ENCODE results near the gene PLEKHJ1.

Gene PLEKHJ1

DNA sequence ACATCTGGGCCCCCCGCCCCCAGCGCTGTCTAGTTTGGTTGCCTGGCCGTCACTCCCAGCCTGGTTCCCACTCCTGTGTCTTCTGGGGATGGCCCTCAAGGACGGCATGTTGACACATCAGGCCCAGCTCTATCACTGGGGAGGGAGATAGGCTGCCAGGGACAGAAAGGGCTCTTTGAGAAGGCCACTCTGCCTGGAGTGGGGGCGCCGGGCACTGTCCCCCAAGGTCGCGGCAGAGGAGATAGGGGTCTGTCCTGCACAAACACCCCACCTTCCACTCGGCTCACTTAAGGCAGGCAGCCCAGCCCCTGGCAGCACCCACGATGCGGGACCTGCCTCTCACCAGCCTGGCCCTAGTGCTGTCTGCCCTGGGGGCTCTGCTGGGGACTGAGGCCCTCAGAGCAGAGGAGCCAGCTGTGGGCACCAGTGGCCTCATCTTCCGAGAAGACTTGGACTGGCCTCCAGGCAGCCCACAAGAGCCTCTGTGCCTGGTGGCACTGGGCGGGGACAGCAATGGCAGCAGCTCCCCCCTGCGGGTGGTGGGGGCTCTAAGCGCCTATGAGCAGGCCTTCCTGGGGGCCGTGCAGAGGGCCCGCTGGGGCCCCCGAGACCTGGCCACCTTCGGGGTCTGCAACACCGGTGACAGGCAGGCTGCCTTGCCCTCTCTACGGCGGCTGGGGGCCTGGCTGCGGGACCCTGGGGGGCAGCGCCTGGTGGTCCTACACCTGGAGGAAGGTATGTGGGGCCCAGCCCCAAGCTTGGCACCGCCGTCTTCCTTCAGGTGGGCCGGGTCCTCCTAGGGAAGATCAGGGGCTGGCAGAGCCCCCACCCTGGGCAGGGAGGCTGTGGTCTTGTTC lies 13.1 kb upstream of the PLEKHJ1 start, which contains the start of gene AMH:
AMH (plus strand) TSS at position 314 of the 857 bp plus-strand sequence; CDS start at position 324, 10 bp downstream.
- DNase-seq: no peak

- DNase-seq: no peak
Measured at GRCh38 chr19:2248136-2249009, 12.2 kb upstream of the PLEKHJ1 start.

DNA sequence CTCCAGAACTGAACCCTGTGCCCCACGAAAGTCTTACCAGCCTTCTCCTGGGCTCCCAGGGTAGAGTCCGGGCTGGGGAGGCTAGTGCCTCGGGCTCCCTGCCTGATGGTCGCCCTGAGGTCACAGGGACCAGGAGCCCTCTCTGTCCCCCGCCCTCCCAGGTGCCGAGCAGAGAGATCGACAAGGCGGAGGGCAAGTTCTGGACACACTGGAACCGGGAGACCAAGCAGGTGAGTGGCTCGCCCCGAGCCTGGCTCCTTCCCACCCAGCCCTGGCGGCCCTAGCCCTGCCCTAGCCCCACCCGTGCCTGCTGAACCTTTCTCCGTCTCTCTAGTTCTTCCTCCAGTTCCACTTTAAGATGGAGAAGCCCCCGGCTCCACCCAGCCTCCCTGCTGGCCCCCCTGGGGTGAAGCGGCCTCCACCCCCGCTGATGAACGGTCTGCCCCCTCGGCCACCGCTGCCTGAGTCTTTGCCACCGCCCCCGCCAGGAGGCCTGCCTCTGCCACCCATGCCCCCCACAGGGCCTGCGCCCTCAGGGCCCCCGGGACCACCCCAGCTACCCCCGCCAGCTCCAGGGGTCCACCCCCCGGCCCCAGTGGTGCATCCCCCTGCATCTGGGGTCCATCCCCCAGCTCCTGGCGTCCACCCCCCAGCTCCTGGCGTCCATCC lies 11.4 kb upstream of the PLEKHJ1 start:
- no peak for DNase-seq

DNA sequence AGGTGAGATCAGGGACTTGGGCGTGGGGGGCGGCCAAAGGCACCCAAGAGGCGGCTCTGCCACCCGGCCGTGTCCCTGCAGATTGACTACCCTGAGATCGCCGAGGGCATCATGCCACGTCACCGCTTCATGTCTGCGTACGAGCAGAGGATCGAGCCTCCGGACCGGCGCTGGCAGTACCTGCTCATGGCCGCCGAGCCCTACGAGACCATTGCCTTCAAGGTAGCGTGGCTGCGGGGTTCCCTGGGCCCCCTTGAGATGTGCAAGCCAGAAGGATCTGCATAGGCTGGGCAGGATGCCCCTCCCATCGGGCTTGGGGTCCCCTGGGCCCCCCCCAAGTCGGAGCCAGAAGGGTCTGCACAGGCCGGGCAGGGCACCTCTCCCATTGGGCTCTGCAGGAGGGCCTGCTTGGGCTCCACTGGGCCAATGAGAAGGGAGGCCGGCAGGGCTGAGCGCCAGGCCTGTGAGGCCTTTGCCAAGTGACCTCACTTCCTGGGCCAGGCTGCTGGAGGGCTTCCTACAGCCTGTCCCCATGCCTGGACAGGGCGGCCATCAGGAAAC lies 10.8 kb upstream of the PLEKHJ1 start:
- DNase-seq: no peak

DNA sequence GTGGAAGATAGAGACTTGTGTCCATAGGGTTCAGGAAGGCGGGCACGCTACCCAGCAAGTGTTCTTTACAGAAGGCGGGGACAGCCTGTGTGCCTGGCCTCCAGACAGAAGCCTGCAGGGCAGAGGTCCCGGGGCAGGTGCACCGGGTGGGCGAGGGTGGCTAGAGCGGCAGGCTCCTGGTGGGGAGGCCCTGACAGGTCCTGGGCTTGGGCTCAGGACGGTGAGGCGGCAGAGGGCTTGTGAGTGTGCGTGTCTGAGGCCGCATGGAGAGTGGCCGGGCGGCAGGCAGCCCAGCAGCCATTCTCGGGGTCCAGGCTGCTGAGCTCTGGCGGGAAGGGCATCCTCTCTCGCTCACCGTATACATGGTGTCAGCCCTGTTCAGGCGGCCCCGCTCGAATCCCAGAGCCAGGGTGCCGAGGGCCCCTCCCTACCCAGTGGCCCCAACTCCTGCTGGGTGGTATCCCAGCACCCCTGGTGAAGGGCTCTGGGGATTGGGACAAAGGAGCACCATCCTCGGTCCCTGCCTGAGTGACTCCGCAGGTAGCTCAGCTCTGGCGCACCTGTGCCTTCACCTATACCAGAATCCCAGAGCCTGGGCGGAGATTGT lies 10.0 kb upstream of the PLEKHJ1 start:
- DNase-seq: no peak

- DNase-seq: no peak
Measured at GRCh38 chr19:2245273-2245672, 9.1 kb upstream of the PLEKHJ1 start.

- no peak for DNase-seq
Measured at GRCh38 chr19:2244486-2244885, 8.4 kb upstream of the PLEKHJ1 start.

GRCh38 chr19:2244125-2244411 lies 7.9 kb upstream of the PLEKHJ1 start:
- DNase-seq: no peak

DNA sequence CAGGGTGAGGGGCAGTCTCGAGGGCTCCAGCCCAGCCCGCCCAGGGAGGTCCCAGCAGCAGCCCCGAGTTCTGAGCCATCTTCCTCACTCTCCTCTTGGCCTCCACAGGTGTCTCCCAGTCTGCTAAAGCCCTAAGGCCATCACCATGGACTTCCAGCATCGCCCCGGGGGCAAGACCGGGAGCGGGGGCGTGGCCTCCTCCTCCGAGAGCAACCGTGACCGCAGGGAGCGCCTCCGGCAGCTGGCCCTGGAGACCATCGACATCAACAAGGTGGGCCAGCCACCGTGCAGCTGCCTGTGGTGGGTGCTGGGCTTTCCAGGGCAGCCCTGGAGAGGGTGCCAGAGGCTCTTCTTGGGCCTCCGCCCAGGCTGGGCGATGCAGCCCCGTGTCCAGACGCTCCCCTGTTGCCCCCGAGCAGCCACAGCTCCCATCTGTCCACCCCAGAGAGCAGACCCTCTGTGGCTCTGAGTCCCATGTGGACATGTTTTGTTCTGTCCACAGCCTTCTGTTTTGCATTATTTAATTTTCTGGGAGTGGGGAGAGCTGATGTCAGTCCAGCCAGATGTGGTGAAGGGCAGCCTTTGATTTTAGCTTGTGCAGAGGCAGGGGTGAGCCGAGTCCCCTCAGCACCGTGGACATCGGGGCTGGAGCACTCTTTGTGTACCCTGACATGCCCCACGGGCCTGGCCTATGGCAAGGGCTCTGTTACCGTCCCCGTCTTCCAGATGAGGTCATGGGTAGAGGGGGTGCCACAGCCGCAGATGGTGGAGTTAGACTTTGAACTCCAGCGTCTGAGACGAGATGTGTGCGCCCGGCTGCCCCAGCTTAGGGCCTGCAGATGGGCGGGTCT lies 7.4 kb upstream of the PLEKHJ1 start:
- DNase-seq: no peak

DNA sequence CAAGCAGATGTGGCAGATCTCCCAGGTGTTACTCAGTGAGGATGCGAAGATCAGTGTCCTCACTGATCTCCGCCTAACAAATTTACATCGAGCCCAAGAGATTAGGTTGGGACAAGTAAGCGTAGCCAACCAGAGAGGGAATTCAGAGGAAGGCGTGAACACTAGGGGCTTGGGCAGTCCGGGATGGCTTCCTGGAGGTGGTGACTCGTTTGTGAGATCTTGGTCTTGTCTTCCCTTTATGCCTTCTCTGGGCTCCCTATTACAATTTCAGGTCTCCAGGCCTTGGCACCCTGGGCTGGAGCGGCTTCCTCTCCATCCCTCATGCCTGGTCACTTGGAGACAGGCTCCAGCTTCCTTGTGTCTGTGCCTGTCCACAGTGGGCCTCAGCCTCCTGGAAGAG lies 6.7 kb upstream of the PLEKHJ1 start:
- no peak for DNase-seq

DNA sequence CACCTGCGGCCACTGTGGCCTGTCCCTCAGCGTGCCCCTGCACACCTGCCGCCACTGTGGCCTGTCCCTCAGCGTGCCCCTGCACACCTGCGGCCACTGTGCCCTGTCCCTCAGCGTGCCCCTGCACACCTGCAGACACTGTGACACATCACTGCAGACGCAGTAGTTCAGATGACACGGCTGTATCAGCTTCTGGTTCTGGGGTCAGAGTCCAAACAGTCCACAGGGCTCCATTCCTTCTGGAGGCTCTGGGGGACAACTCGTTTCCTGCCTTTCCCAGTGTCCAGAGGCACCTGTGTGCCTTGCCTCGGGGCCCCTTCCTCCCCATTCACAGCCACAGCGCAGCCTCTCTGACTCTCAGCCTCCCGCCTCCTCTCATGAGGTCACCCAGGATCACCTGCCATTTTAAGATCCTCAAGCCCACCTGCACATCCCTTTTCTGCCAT lies 6.0 kb upstream of the PLEKHJ1 start:
- DNase-seq: no peak

- no peak for DNase-seq
Measured at GRCh38 chr19:2240881-2241760, 5.0 kb upstream of the PLEKHJ1 start.

- DNase-seq: peak; percentile 17
Measured at GRCh38 chr19:2239771-2240770, 3.9 kb upstream of the PLEKHJ1 start.

- peak; percentile 11 for DNase-seq
Measured at GRCh38 chr19:2239173-2239572, 3.0 kb upstream of the PLEKHJ1 start.

- no peak for DNase-seq
Measured at GRCh38 chr19:2237869-2238153, 1.7 kb upstream of the PLEKHJ1 start.

- no peak for DNase-seq
Measured at GRCh38 chr19:2237051-2237868, 1.1 kb upstream of the PLEKHJ1 start.

DNA sequence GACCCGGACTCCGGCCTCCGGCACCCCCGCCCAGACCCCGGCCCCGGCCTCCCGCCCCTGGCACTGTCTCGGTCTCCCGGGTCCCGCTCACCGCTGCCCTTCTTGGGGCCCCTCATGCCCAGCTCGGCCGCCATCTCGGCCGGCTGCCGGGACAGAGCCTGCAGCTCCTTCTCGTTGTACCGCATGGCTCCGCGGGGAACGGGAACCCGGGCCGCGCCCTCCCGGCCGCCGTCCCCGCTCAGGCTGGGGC lies 140 bp downstream of the PLEKHJ1 start:
- DNase-seq: no peak

- no peak for DNase-seq
Measured at GRCh38 chr19:2235381-2236063, 607 bp downstream of the PLEKHJ1 start.
